Activated CD4-positive, alpha-beta memory T cell treated with anti-CD3 and anti-CD28 coated beads, Interleukin-2, amount 10 ng/mL, durations not matched to agents 7 days and 5 days (primary cell): ENCODE data around the gene ETS1. TPM values are rescaled to one million over a fixed set of nuclear protein-coding genes. Genes with fewer than 3 reads are reported as not detected.
A peak's percentile ranks its signal among the peaks of the same experiment; 100 is the strongest.

Experiments used
- CTCF ChIA-PET: fragments of 350-600 bp; sonication (Branson Sonifier 250); formaldehyde crosslinking; loops from one replicate; lab custom pipeline; 2021; ENCODE audit warnings: antibody characterized with exemption, inconsistent platforms; lab: Charles Lee
- POLR2A ChIA-PET: fragments of 350-600 bp; sonication (Branson Sonifier 250); formaldehyde crosslinking; loops from one replicate; lab custom pipeline; 2021; ENCODE audit warnings: antibody characterized with exemption; lab: Charles Lee
- DNase-seq: peaks from one replicate; pipeline ENCODE4 v3.0.0-alpha.2; 2020
- H3K27ac Mint-ChIP-seq: one replicate; pipeline ENCODE4 v1.8.0; 2021; ENCODE audit warnings: mild to moderate bottlenecking, mixed read lengths
- H3K27me3 Mint-ChIP-seq: one replicate; pipeline ENCODE4 v1.8.0; 2021; ENCODE audit warnings: mixed read lengths
- H3K36me3 Mint-ChIP-seq: one replicate; pipeline ENCODE4 v1.8.0; 2021; ENCODE audit warnings: low read depth, mixed read lengths
- H3K4me1 Mint-ChIP-seq: one replicate; pipeline ENCODE4 v1.8.0; 2021; ENCODE audit warnings: mixed read lengths
- H3K4me3 Mint-ChIP-seq: one replicate; pipeline ENCODE4 v1.8.0; 2021; ENCODE audit warnings: mild to moderate bottlenecking, mixed read lengths
- H3K9me3 Mint-ChIP-seq: one replicate; pipeline ENCODE4 v1.8.0; 2021; ENCODE audit warnings: mixed read lengths
- total RNA-seq, 2 experiments: library from RNA; stranded (reverse); gene quantifications; one replicate each; pipeline ENCODE4 v1.2.3, GENCODE V29; 2021

Gene ETS1
- total RNA-seq, 2 experiments from 2014 or later = 572 to 584 TPM

DNA sequence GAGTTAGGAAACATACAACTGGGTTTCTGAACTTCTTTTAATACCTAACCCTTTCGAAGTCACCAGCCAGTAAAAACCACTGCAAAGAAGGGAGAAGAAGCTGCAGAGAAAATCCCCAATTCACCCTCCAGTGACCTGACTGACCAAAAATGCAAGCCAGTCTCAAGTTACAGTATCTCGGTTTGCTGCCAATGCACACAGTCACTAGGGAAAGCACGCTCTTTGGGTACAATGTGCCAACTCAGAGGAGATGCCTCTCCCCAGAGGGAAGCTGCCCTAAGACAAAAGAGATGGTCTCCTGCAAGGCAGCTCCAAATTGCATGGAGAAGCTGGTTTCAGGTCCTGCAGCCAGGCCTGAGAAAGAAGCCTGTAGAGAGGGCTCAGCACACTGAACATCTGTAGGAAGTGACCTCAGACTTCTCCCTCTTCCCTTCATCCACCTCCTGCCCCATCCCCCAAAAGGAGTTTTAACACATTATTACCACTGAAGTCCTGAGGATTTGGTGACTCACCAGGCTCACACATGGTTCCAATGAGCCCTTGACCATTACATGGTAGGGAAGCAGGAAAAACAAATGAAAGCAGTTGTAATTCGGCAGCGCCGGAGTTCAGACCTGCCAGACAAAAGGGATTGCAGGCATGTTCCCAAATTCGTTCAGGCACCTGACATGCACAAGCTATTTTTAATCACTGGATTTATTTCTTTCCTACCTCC, 90.1 kb downstream of the ETS1 start:
- ChIA-PET CTCF (interaction anchor here (0.8 to 5.3 kb wide), 10 partner anchors 8 to 207 kb away, joined by 3 to 28 read pairs (median 3); no protein-coding TSS in a partner anchor), POLR2A (interaction anchor here (1.0 to 31.4 kb wide), 9 partner anchors 10 to 228 kb away, joined by 3 to 1025 read pairs (median 11); no protein-coding TSS in a partner anchor)
- Mint-ChIP-seq H3K4me1 (peaks cover 96% of the 10 kb centered on the region), H3K27ac (peak overlapping the region; percentile 87), H3K4me3 (peak overlapping the region; percentile 58), H3K27me3 (no peaks in the 10 kb centered on the region), H3K36me3 (peaks cover 94% of the 10 kb centered on the region), H3K9me3 (no peaks in the 10 kb centered on the region)
- no peak for DNase-seq

DNA sequence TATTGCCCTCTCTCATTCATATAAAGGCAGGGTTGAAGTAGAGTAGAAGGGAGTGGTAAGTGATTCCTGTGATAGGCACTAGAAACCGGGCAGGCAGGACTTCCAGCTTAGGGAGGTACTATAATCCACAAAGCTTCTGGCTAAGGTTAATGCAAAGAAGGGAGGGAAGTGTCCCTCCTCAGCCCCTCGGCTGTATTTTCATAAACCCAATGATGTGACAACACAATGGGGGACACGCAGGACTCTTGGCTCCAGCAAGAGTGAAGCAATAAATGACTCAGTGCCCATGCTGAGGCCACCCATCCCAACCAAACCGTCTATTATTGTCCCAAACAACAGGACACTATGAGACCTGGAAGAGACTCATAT, 90.7 kb downstream of the ETS1 start:
- POLR2A ChIA-PET = interaction anchor here (1.0 to 31.4 kb wide), 8 partner anchors 10 to 229 kb away, joined by 3 to 1025 read pairs (median 156); no protein-coding TSS in a partner anchor
- Mint-ChIP-seq H3K4me3 (peak overlapping the region; percentile 58), H3K9me3 (no peaks in the 10 kb centered on the region), H3K36me3 (peaks cover 94% of the 10 kb centered on the region), H3K4me1 (peaks cover 96% of the 10 kb centered on the region), H3K27ac (peak overlapping the region; percentile 87), H3K27me3 (no peaks in the 10 kb centered on the region)
- no peak for DNase-seq
- CTCF ChIA-PET = interaction anchor here (0.6 to 5.3 kb wide), 6 partner anchors 8 to 194 kb away, joined by 3 to 28 read pairs (median 4); no protein-coding TSS in a partner anchor

GRCh38 chr11:128496249-128496648, 91.1 kb downstream of the ETS1 start:
- POLR2A ChIA-PET = interaction anchor here (1.1 to 31.4 kb wide), 6 partner anchors 9 to 229 kb away, joined by 3 to 1025 read pairs (median 593); no protein-coding TSS in a partner anchor
- CTCF ChIA-PET = interaction anchor here (0.6 to 5.3 kb wide), 5 partner anchors 14 to 193 kb away, joined by 3 to 28 read pairs (median 4); no protein-coding TSS in a partner anchor
- no peaks in the 10 kb centered on the region for H3K27me3 Mint-ChIP-seq
- peaks cover 96% of the 10 kb centered on the region for H3K4me1 Mint-ChIP-seq
- H3K27ac Mint-ChIP-seq = peak overlapping the region; percentile 87
- peak overlapping the region; percentile 58 for H3K4me3 Mint-ChIP-seq
- DNase-seq = no peak
- peaks cover 94% of the 10 kb centered on the region for H3K36me3 Mint-ChIP-seq
- no peaks in the 10 kb centered on the region for H3K9me3 Mint-ChIP-seq

- ChIA-PET POLR2A (interaction anchor here (0.9 to 17.8 kb wide), 12 partner anchors 10 to 455 kb away, joined by 3 to 1025 read pairs (median 26); no protein-coding TSS in a partner anchor), CTCF (interaction anchor here (1.0 to 2.7 kb wide), 12 partner anchors 7 to 204 kb away, joined by 3 to 13 read pairs (median 4); no protein-coding TSS in a partner anchor)
- DNase-seq = no peak
- peak overlapping the region; percentile 87 for H3K27ac Mint-ChIP-seq
- H3K27me3 Mint-ChIP-seq = no peaks in the 10 kb centered on the region
- H3K4me3 Mint-ChIP-seq = peak overlapping the region; percentile 18
- H3K4me1 Mint-ChIP-seq = peaks cover 97% of the 10 kb centered on the region
- H3K36me3 Mint-ChIP-seq = peaks cover 94% of the 10 kb centered on the region
- H3K9me3 Mint-ChIP-seq = no peaks in the 10 kb centered on the region
Measured at GRCh38 chr11:128494418-128495332, 92.7 kb downstream of the ETS1 start.

- Mint-ChIP-seq H3K36me3 (peaks cover 94% of the 10 kb centered on the region), H3K9me3 (no peaks in the 10 kb centered on the region), H3K27me3 (no peaks in the 10 kb centered on the region), H3K4me3 (peak overlapping the region; percentile 56), H3K27ac (peak overlapping the region; percentile 87), H3K4me1 (peaks cover 97% of the 10 kb centered on the region)
- CTCF ChIA-PET = interaction anchor here (0.8 to 2.7 kb wide), 11 partner anchors 8 to 203 kb away, joined by 3 to 13 read pairs (median 5); no protein-coding TSS in a partner anchor
- POLR2A ChIA-PET = interaction anchor here (0.7 to 17.8 kb wide), 17 partner anchors 9 to 337 kb away, joined by 3 to 1025 read pairs (median 5); partner anchors contain the start of gene FLI1
- DNase-seq = no peak
Measured at GRCh38 chr11:128493570-128493965, 93.8 kb downstream of the ETS1 start.

GRCh38 chr11:128492903-128493569, 94.3 kb downstream of the ETS1 start:
- H3K27ac Mint-ChIP-seq = peak overlapping the region; percentile 87
- peak; percentile 69 for DNase-seq
- H3K4me1 Mint-ChIP-seq = peaks cover 98% of the 10 kb centered on the region
- peak overlapping the region; percentile 56 for H3K4me3 Mint-ChIP-seq
- H3K36me3 Mint-ChIP-seq = peaks cover 96% of the 10 kb centered on the region
- ChIA-PET CTCF (interaction anchor here (0.8 to 2.7 kb wide), 12 partner anchors 9 to 205 kb away, joined by 3 to 13 read pairs (median 4); no protein-coding TSS in a partner anchor), POLR2A (interaction anchor here (0.7 to 17.8 kb wide), 16 partner anchors 9 to 337 kb away, joined by 3 to 1025 read pairs (median 8); partner anchors contain the start of gene FLI1)
- H3K27me3 Mint-ChIP-seq = no peaks in the 10 kb centered on the region
- no peaks in the 10 kb centered on the region for H3K9me3 Mint-ChIP-seq

DNA sequence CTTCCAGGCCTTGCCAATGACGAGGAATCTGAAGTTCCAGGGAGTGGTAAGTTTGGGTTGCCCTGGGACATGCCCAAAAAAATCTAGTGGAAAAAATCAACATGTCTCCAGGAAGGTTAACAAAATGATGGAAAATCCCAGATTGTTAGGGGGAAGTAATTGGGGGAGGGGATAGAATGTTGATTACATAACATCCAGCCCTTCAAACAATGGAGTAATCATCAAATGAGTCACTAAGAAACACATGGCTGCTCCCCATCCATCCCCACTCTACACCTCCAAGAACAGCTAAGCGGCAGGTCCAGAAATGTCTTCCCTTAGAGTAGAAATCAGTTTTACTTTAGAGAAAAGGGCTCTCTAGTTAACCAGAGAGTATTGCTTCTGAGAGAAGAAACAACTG, 94.9 kb downstream of the ETS1 start:
- no peak for DNase-seq
- H3K27ac Mint-ChIP-seq = peak overlapping the region; percentile 87
- ChIA-PET CTCF (interaction anchor here (1.0 to 2.7 kb wide), 13 partner anchors 9 to 265 kb away, joined by 3 to 13 read pairs (median 4); no protein-coding TSS in a partner anchor), POLR2A (interaction anchor here (1.0 to 17.8 kb wide), 14 partner anchors 8 to 338 kb away, joined by 3 to 1025 read pairs (median 15); partner anchors contain the start of gene FLI1)
- no peaks in the 10 kb centered on the region for H3K9me3 Mint-ChIP-seq
- H3K4me3 Mint-ChIP-seq = peak overlapping the region; percentile 56
- H3K27me3 Mint-ChIP-seq = no peaks in the 10 kb centered on the region
- peaks cover 95% of the 10 kb centered on the region for H3K36me3 Mint-ChIP-seq
- H3K4me1 Mint-ChIP-seq = peaks cover 96% of the 10 kb centered on the region

- Mint-ChIP-seq H3K9me3 (no peaks in the 10 kb centered on the region), H3K4me1 (peaks cover 94% of the 10 kb centered on the region), H3K27me3 (no peaks in the 10 kb centered on the region), H3K36me3 (peaks cover 94% of the 10 kb centered on the region), H3K4me3 (peak overlapping the region; percentile 51), H3K27ac (peak overlapping the region; percentile 87)
- ChIA-PET POLR2A (interaction anchor here (1.5 to 17.8 kb wide), 9 partner anchors 7 to 202 kb away, joined by 4 to 1025 read pairs (median 40); partner anchors contain the start of gene FLI1), CTCF (interaction anchor here (0.7 to 2.7 kb wide), 11 partner anchors 9 to 266 kb away, joined by 3 to 12 read pairs (median 6); no protein-coding TSS in a partner anchor)
- DNase-seq = no peak
Measured at GRCh38 chr11:128491195-128491936, 96.0 kb downstream of the ETS1 start.

- Mint-ChIP-seq H3K4me1 (peaks cover 94% of the 10 kb centered on the region), H3K27me3 (no peaks in the 10 kb centered on the region), H3K36me3 (peaks cover 94% of the 10 kb centered on the region), H3K9me3 (no peaks in the 10 kb centered on the region), H3K4me3 (no peak overlapping the region), H3K27ac (peak overlapping the region; percentile 87)
- CTCF ChIA-PET = interaction anchor here (0.9 to 2.5 kb wide), 8 partner anchors 8 to 162 kb away, joined by 3 to 12 read pairs (median 7); no protein-coding TSS in a partner anchor
- no peak for DNase-seq
- POLR2A ChIA-PET = interaction anchor here (0.6 to 17.8 kb wide), 13 partner anchors 8 to 450 kb away, joined by 3 to 1025 read pairs (median 6); partner anchors contain the start of gene FLI1
Measured at GRCh38 chr11:128490092-128490491, 97.3 kb downstream of the ETS1 start.

DNA sequence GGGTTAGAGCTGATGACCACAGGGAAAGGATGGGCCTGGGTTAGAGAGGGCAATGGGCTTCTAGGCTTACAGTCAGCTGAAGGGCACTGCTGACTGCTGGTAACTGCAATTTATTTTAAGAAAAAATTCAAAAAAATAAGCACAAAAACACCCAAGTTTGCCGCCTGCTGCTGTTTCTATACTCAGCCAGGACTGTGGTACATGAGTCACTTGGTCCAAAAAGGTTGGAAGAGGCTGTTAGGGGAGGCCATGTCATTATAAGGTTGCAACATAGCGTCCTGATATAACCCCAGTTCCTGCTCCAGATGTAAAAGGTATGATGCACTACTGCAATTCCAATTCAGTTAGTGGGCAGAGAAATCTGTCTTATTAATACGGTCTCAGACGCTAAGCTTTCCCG, 98.9 kb downstream of the ETS1 start:
- no peak for DNase-seq
- Mint-ChIP-seq H3K27me3 (no peaks in the 10 kb centered on the region), H3K36me3 (peaks cover 96% of the 10 kb centered on the region), H3K27ac (peak overlapping the region; percentile 87), H3K4me3 (peak overlapping the region; percentile 29), H3K4me1 (peaks cover 95% of the 10 kb centered on the region), H3K9me3 (no peaks in the 10 kb centered on the region)
- ChIA-PET CTCF (interaction anchor here (0.8 to 1.1 kb wide), 3 partner anchors 9 to 32 kb away, joined by 3 read pairs; no protein-coding TSS in a partner anchor), POLR2A (interaction anchor here (1.5 to 17.8 kb wide), 6 partner anchors 9 to 199 kb away, joined by 3 to 1025 read pairs (median 17); no protein-coding TSS in a partner anchor)
